ENCODE data around the gene RDH5.

Gene RDH5

GRCh38 chr12:55720071-55720564 lies at the start of gene RDH5:
Gene RDH5, plus strand, starts transcription at chr12:55720393. Its CDS starts 792 bp downstream, at chr12:55721185.
- peak; percentile 83 for DNase-seq (ENCODE audit: low read depth)
- TF ChIP-seq CTCF (IDR thresholded peaks at IDR 0.05; ENCODE audit: low read length, missing control alignments) = no peak
- H3K4me3 ChIP-seq (replicated peaks; ENCODE audit: low read depth, low read length) = no peak within 1 kb of the TSS

- H3K4me3 ChIP-seq (replicated peaks; ENCODE audit: low read depth, low read length) = no peak overlapping the region
- no peak for TF ChIP-seq CTCF (IDR thresholded peaks at IDR 0.05; ENCODE audit: low read length, missing control alignments)
- no peak for DNase-seq (ENCODE audit: low read depth)
Measured at GRCh38 chr12:55671746-55672145, 48.4 kb upstream of the RDH5 start.

GRCh38 chr12:55673638-55674037 lies 46.6 kb upstream of the RDH5 start:
- H3K4me3 ChIP-seq (replicated peaks; ENCODE audit: low read depth, low read length) = no peak overlapping the region
- no peak for DNase-seq (ENCODE audit: low read depth)
- no peak for TF ChIP-seq CTCF (IDR thresholded peaks at IDR 0.05; ENCODE audit: low read length, missing control alignments)

GRCh38 chr12:55675666-55676065 lies 44.5 kb upstream of the RDH5 start:
- TF ChIP-seq CTCF (IDR thresholded peaks at IDR 0.05; ENCODE audit: low read length, missing control alignments) = no peak

GRCh38 chr12:55676707-55677106 lies 43.5 kb upstream of the RDH5 start:
- DNase-seq (ENCODE audit: low read depth) = no peak
- no peak overlapping the region for H3K4me3 ChIP-seq (replicated peaks; ENCODE audit: low read depth, low read length)
- no peak for TF ChIP-seq CTCF (IDR thresholded peaks at IDR 0.05; ENCODE audit: low read length, missing control alignments)

More at GRCh38 chr12:55675666-55676065, 44.5 kb upstream of the RDH5 start:
- DNase-seq (ENCODE audit: low read depth) = no peak
- no peak overlapping the region for H3K4me3 ChIP-seq (replicated peaks; ENCODE audit: low read depth, low read length)

GRCh38 chr12:55679691-55680090 lies 40.5 kb upstream of the RDH5 start:
- no peak for TF ChIP-seq CTCF (IDR thresholded peaks at IDR 0.05; ENCODE audit: low read length, missing control alignments)
- no peak overlapping the region for H3K4me3 ChIP-seq (replicated peaks; ENCODE audit: low read depth, low read length)
- no peak for DNase-seq (ENCODE audit: low read depth)
